Adipose tissue (tissue), 3 donors: ENCODE results near the gene ACRBP. TPM values are rescaled to one million over a fixed set of nuclear protein-coding genes. Genes with fewer than 3 reads are reported as not detected.

Experiments
- H3K27ac ChIP-seq: one replicate; pipeline ENCODE4 v1.5.1; 2013; ENCODE audit warnings: low read depth, low read length
- WGBS, 3 donors: extraction: QIAGEN DNeasy Blood & Tissue Kit; methylation state at CpG; one replicate each; pipeline ENCODE4 v1.1.7; 2013; 5-methylcytosine and 5-hydroxymethylcytosine counted together
- polyA plus RNA-seq, 3 donors: library from polyadenylated mRNA; stranded (reverse); fragments of 200-250 nt; gene quantifications; one replicate each; pipeline ENCODE4 v1.2.3, GENCODE V29; 2013
- donor health status: healthy with polysubstance abuse.
- donor health status: Bipolar disorder and iron deficiency.
- donor health status: healthy.

ACRBP gene
- polyA plus RNA-seq, 3 donors, result 0.74 to 1.6 TPM; not detected in 1

DNA sequence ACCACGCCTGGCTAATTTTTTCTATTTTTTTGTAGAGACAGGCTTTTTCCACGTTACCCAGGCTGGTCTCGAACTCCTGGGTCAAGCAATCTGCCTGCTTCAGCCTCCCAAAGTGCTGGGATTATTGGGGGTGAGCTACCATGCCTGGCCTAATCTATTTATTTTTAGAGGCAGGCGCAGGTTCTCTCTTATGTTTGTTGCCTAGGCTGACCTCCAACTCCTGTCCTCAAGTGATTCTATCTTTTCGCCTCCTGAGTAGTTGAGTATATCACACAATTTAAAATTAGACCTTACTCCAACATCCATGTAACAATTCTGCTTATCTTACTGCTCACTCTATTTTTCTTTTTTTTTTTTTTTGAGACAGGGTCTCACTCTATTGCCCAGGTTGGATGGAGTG, 6.8 kb upstream of the ACRBP start:
- no peak overlapping the region for H3K27ac ChIP-seq
- 92% methylated on average over 5 of the region's 5 CpGs for WGBS, 3 donors

- no peak overlapping the region for H3K27ac ChIP-seq
These were observed 6.1 kb upstream of the ACRBP start for GRCh38 chr12:6653342-6653741.

GRCh38 chr12:6652391-6652790, 5.2 kb upstream of the ACRBP start:
- H3K27ac ChIP-seq, result no peak overlapping the region
- WGBS, 3 donors, result 84 to 89% (median 89%) methylated on average over 11 to 12 of the region's 12 CpGs

More at GRCh38 chr12:6653342-6653741, 6.1 kb upstream of the ACRBP start:
- 93 to 100% (median 95%) methylated on average over 1 of the region's 1 CpG for WGBS, 3 donors

GRCh38 chr12:6650832-6651231, 3.6 kb upstream of the ACRBP start:
- WGBS, 3 donors, result 81 to 95% (median 87%) methylated on average over 8 of the region's 8 CpGs
- no peak overlapping the region for H3K27ac ChIP-seq

DNA sequence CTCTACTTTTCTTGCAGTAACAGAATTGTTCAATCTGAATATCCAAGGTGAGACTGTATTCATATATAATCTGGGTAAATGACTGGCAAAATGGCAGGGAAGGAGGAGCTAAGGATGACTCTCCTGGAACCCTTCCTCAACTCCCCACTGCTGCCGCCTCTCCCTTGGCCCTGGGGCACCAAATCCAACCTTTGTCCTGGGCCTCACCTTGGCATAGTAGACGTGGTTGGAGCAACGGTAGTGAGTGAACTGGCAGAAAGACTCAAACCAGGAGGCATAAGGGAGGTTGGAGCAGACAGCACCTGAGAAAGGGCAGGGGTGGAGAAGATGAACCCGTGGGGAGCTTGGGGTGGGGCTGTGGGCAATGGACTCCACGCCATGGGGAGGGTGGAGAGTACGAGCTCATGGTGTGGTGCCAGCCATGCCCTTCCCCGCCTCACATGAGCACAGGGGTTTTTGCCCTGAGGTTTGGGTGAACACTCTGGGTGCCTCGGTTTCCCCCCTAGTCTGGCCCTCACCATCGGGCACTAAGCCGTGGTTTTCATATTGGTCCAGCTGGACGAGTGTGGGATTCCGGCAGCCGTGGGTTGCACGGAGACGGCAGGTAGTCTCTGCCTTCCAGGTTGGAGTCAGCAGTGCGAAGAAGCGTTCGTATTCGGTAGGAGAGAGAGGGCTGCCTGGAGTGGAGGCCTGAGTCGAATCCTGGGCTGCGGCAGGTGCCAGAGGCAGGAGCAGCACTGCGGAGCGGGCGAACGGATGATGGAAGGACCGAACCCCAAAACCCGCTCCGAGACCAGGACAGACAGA, 753 bp downstream of the ACRBP start:
- no peak overlapping the region for H3K27ac ChIP-seq
- WGBS, 3 donors, result 52 to 67% (median 65%) methylated on average over 28 of the region's 28 CpGs

DNA sequence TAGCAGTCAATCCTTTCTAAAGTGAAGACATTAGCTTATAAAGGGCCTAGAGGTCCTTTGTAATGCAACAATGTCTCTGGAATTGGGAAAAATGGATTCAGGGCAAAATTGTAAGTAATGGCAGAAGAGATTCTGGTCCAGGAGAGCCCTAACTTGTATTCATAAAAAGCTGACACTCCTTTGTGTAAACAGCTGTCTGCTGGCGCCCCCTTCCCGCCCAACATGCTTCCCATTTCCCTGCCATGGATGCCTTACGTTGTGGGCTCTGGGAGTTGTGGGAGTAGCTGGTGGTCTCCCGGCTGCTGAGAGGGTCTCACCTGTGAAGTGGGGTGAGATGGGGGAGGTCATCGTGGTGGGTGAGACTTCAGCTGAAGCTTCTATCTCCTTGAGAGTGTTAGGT, 2.3 kb downstream of the ACRBP start:
- H3K27ac ChIP-seq, result no peak overlapping the region
- WGBS, 3 donors, result 34 to 43% (median 39%) methylated on average over 5 of the region's 5 CpGs

- no peak overlapping the region for H3K27ac ChIP-seq
- 32 to 80% (median 41%) methylated on average over 6 of the region's 6 CpGs for WGBS, 3 donors
These were observed 3.0 kb downstream of the ACRBP start for GRCh38 chr12:6644257-6644596.

GRCh38 chr12:6643569-6644256, 3.5 kb downstream of the ACRBP start:
- WGBS, 3 donors, result 69 to 82% (median 71%) methylated on average over 6 of the region's 6 CpGs
- no peak overlapping the region for H3K27ac ChIP-seq

- H3K27ac ChIP-seq, result no peak overlapping the region
- WGBS, 3 donors, result 53 to 58% (median 58%) methylated on average over 4 of the region's 4 CpGs
These were observed 6.1 kb downstream of the ACRBP start for GRCh38 chr12:6641131-6641530.

DNA sequence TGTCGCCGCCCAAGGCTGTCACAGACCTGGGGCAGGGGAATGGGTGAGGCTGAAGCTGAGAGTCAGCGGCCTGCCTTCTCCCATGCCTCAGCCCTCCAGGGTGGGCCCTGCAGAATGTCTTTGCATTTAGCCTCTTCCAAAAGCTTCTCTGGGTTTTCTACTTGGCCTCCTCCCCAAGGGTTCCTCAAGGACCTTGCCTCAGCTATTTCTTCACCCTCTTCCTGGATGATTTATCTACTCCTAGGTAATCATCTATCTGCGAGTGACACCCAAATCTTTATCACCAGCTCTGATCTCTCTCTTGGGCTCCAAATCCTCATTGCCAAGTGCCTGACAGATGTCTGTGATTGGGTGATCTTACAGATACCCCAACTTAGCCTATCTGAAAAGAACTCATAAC, 6.7 kb downstream of the ACRBP start:
- WGBS, 3 donors, result 83 to 91% (median 87%) methylated on average over 4 of the region's 4 CpGs
- no peak overlapping the region for H3K27ac ChIP-seq

DNA sequence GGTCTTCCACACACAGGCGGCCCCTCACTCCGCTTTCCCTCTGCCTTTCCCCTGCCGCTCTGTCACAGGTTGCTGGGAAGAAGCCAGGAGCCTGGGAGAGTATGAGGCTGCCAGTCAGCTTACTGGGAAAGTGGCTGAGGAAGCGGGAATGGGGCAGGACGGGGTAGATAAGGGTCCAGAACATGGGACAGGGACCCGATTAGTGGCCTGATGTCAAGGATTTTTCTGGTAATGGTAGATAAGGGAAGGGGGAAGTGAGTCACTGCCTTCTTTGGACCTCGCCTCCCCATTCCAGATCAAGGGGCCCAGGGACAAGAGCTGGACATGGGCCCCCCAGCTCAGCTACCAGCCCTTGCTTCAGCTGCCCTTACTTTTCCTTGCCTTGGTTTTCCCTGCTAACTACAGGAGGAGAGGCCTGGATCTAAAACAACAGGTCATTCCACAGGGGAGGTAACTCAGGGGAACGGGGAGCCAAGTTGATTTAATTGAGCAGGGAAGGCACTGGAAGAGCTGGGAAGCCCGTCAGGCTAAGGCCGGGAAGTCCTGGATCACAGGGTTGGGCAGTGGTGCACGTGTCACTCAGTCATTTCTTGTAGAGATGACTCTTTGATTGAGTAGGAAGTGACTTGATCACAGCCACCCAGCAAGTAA, 8.0 kb downstream of the ACRBP start:
- no peak overlapping the region for H3K27ac ChIP-seq
- WGBS, 3 donors, result 73 to 82% (median 77%) methylated on average over 11 of the region's 11 CpGs

GRCh38 chr12:6638305-6638704, 8.9 kb downstream of the ACRBP start:
- WGBS, 3 donors, result 68 to 75% (median 72%) methylated on average over 9 of the region's 9 CpGs
- no peak overlapping the region for H3K27ac ChIP-seq

DNA sequence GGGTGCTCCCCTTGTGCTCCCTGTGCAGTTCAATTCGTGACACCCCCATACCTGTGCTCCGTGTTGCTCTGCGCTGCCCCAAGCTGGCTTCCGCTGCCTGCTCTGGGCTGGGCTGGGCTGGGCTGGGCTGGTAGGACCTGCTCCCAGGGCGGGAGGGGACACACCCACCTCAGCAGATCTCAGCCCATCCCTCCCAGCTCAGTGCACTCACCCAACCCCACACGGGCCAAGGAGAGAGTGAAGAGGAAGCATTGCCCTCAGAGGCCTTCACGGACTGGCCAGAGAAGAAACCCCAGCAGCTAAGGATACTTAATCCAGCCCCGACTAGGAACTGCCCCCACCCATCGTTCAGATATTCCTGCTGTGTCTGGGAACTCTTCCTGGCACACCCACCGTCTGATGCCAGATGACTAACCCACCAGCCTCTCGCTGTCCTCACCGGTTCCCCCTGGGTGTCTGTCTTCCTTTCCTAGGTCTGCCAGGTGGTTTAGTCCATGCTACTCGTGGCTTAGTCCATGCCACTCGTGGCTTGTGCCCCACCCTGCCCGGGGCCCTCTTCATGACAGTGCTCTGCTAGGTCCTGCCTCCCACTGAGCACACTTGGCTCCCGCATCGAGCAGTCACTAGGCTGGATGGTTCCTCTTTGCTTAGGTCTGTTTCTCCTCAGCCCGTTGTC, 11.2 kb downstream of the ACRBP start, which contains the start of gene LPAR5:
LPAR5 (minus strand) TSS at position 104 of the 676 bp plus-strand sequence. CDS start 14,711 bp downstream, outside the sequence.
- 42 to 55% (median 45%) methylated on average over 18 of the region's 18 CpGs for WGBS, 3 donors
- H3K27ac ChIP-seq, result no peak within 1 kb of the TSS

DNA sequence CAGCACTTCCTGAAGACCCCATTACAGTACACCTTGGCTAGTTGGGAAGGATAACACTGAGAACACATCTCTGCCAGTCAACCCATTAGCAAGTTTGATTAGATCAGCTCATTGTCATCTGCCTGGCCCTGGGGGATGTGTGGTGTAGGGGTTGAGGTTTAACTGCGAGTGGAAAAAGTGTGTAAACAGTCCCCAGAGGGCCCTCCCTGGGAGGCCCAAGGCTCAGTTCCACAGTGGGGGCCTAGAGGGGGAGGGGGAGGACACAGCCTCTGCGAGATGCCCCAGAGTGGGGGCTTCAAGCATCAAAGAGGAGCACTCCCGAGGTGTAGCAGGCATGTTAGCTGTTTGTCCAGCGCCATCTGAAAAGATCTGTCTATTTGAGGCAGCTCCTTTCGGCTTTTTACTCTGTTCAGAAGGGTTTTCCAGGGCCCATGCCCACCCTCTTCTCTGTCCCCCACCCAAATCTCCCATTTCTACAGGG, 11.8 kb downstream of the ACRBP start:
- WGBS, 3 donors, result 58 to 61% (median 58%) methylated on average over 5 of the region's 5 CpGs
- H3K27ac ChIP-seq, result no peak overlapping the region

GRCh38 chr12:6632026-6632983, 14.9 kb downstream of the ACRBP start:
- no peak overlapping the region for H3K27ac ChIP-seq
- WGBS, 3 donors, result 56 to 66% (median 57%) methylated on average over 19 to 21 of the region's 21 CpGs

GRCh38 chr12:6631549-6631961, 15.7 kb downstream of the ACRBP start:
- 49 to 83% (median 68%) methylated on average over 3 of the region's 3 CpGs for WGBS, 3 donors
- no peak overlapping the region for H3K27ac ChIP-seq

DNA sequence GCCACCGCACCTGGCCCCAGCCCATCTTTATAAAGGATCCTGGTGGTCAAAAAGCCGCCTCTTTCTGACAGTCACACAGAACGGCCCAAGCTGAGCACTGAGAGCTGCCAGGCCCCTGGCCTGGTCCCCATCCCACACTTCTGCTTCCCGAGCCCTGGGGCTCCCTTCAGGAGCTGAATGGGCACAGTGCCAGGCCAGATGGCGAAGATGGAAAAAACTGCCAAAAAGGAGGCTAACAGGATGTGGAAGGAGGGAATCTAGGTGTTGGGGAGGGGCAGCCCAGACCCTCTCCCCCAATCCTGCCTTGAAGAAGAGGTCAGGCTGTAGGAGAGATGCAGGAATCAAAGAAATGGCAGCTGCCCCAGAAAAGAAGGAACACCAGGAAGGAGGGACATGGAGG, 16.5 kb downstream of the ACRBP start:
- WGBS, 3 donors, result 50 to 63% (median 55%) methylated on average over 5 of the region's 5 CpGs
- no peak overlapping the region for H3K27ac ChIP-seq

DNA sequence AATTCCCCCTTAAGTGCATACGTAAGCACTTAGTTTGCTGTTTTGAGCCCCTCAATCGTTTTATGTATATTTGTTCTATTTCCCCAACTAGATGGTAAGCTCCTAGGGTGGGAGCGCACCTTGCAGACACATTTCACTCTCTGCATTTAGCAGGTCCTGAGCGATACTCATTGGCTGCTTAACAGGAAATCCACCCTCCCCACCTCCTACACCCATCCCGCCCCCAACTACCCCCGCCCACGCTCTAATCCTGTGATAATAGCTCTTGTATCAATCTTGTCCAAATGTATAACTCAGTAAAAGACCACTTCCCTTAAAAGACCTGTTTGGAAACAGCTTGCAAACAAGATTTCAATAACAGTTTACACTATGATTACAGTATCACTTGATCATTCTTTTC, 19.6 kb downstream of the ACRBP start:
- 52 to 55% (median 53%) methylated on average over 7 of the region's 7 CpGs for WGBS, 3 donors
- H3K27ac ChIP-seq, result no peak overlapping the region
